GM21737 (cell line): ENCODE data around the gene RNF217.
A peak's percentile ranks its signal among the peaks of the same experiment; 100 is the strongest.

Experiments
- ATAC-seq: cut with Tn5 transposase; IDR thresholded peaks from one replicate; pipeline ENCODE4 v1.9.1; 2021; ENCODE audit warnings: mild to moderate bottlenecking, moderate library complexity; ENCODE audit not compliant: unreplicated experiment

RNF217 gene

GRCh38 chr6:125095580-125096301 lies 133.5 kb downstream of the RNF217 start:
- no peak for ATAC-seq

GRCh38 chr6:125097186-125097585 lies 134.9 kb downstream of the RNF217 start:
- ATAC-seq: no peak

GRCh38 chr6:125098253-125098652 lies 136.0 kb downstream of the RNF217 start:
- ATAC-seq: no peak

- ATAC-seq: peak; percentile 78
Measured at GRCh38 chr6:125099211-125100073, 137.2 kb downstream of the RNF217 start.

GRCh38 chr6:125100074-125100652 lies 137.9 kb downstream of the RNF217 start:
- ATAC-seq: no peak

- ATAC-seq: no peak
Measured at GRCh38 chr6:125101128-125101527, 138.9 kb downstream of the RNF217 start.

GRCh38 chr6:125101631-125102030 lies 139.4 kb downstream of the RNF217 start:
- ATAC-seq: no peak

GRCh38 chr6:125102411-125102810 lies 140.2 kb downstream of the RNF217 start:
- no peak for ATAC-seq

GRCh38 chr6:125102891-125103290 lies 140.7 kb downstream of the RNF217 start:
- no peak for ATAC-seq

- no peak for ATAC-seq
Measured at GRCh38 chr6:125104425-125104824, 142.2 kb downstream of the RNF217 start.

- ATAC-seq: no peak
Measured at GRCh38 chr6:125107048-125107447, 144.8 kb downstream of the RNF217 start.

- ATAC-seq: no peak
Measured at GRCh38 chr6:125107896-125108295, 145.7 kb downstream of the RNF217 start.

GRCh38 chr6:125110056-125110455 lies 147.8 kb downstream of the RNF217 start:
- ATAC-seq: no peak

- ATAC-seq: no peak
Measured at GRCh38 chr6:125111219-125111983, 149.2 kb downstream of the RNF217 start.

GRCh38 chr6:125112934-125113333 lies 150.7 kb downstream of the RNF217 start:
- ATAC-seq: no peak

GRCh38 chr6:125114248-125114858 lies 152.1 kb downstream of the RNF217 start:
- no peak for ATAC-seq

- ATAC-seq: no peak
Measured at GRCh38 chr6:125116170-125116569, 153.9 kb downstream of the RNF217 start.

- no peak for ATAC-seq
Measured at GRCh38 chr6:125116710-125117109, 154.5 kb downstream of the RNF217 start.

GRCh38 chr6:125117818-125118217 lies 155.6 kb downstream of the RNF217 start:
- ATAC-seq: no peak

- no peak for ATAC-seq
Measured at GRCh38 chr6:125120054-125120590, 157.9 kb downstream of the RNF217 start.
